ENCODE data around the gene ZNF205. TPM values are rescaled to one million over a fixed set of nuclear protein-coding genes. Genes with fewer than 3 reads are reported as not detected.

ZNF205 gene
- total and polyA plus RNA-seq, 2 of the 4 experiments (the other 2 are of a cell fraction): 8.2 to 12.7 TPM

- peak overlapping the region; percentile 93 for H2AFZ ChIP-seq (replicated peaks; ENCODE audit: low read length, poor library complexity)
- TF ChIP-seq POLR2A (IDR thresholded peaks at IDR 0.05; ENCODE audit: low read depth, low read length) (no peak), MXI1 (IDR thresholded peaks at IDR 0.05; ENCODE audit: borderline replicate concordance, low read depth, low read length) (no peak), MAFK (IDR thresholded peaks at IDR 0.05; ENCODE audit: low read depth, low read length) (no peak), RFX5 (IDR thresholded peaks at IDR 0.05; ENCODE audit: low read depth, low read length) (no peak), NFE2L2 (IDR thresholded peaks at IDR 0.05; ENCODE audit: low read depth, low read length) (no peak), CEBPB (IDR thresholded peaks at IDR 0.05; ENCODE audit: low read depth, low read length) (no peak), USF2 (IDR thresholded peaks at IDR 0.05; ENCODE audit: low read depth, low read length) (no peak), RAD21 (IDR thresholded peaks at IDR 0.05; ENCODE audit: low read length) (no peak), CHD1 (IDR thresholded peaks at IDR 0.05; ENCODE audit: low read depth, low read length) (no peak), CTCF (conservative IDR thresholded peaks at IDR 0.05; ENCODE audit: low read depth, low read length) (no peak), ELK1 (IDR thresholded peaks at IDR 0.05; ENCODE audit: borderline replicate concordance, low read depth, low read length) (no peak), MAZ (IDR thresholded peaks at IDR 0.05; ENCODE audit: borderline replicate concordance, low read depth, low read length) (no peak), SMC3 (IDR thresholded peaks at IDR 0.05; ENCODE audit: low read depth, low read length) (no peak), FOS (IDR thresholded peaks at IDR 0.05; ENCODE audit: low read depth, low read length) (no peak), RCOR1 (IDR thresholded peaks at IDR 0.05; ENCODE audit: insufficient replicate concordance, low read length) (no peak)
These were observed 642 bp downstream of the ZNF205 start for GRCh38 chr16:3112881-3113574.

More at GRCh38 chr16:3112881-3113574, 642 bp downstream of the ZNF205 start:
- in situ Hi-C loops (cut with MboI; ENCODE audit: low sequenced_read_pairs) (no loop called here), dilution Hi-C loops (cut with HindIII; ENCODE audit: low sequenced_read_pairs, unreplicated experiment) (no loop called here), intact Hi-C loops (cut with micrococcal nuclease) (no loop called here)
- Histone ChIP-seq H3K14ac (replicated peaks; ENCODE audit: low read depth, low read length) (peak overlapping the region; percentile 83), H2AK9ac (replicated peaks; ENCODE audit: low read depth, low read length, poor library complexity) (peak overlapping the region; percentile 97), H3K18ac (ENCODE audit: low read depth, low read length) (0 out of 2 replicates have a peak overlapping the region, but pooled peaks have one; percentile 16), H2AK5ac (ENCODE audit: low read depth, low read length) (peak overlapping the region; percentile 91), H3K9ac (ENCODE audit: low read depth, low read length) (peak overlapping the region; percentile 91), H3K4me1 (ENCODE audit: control insufficient read depth, insufficient read depth, low read length) (peaks cover 9% of the 10 kb centered on the region), H3K79me1 (ENCODE audit: low read depth in 1 of 2, low read length in 2 of 2) (peaks cover 27 to 34% of the 10 kb centered on the region in 2 experiments), H3K36me3 (ENCODE audit: control insufficient read depth, insufficient read depth, low read length) (peaks cover 19% of the 10 kb centered on the region), H3K27me3 (ENCODE audit: control insufficient read depth, insufficient read depth, low read length) (no peaks in the 10 kb centered on the region), H2BK20ac (ENCODE audit: low read depth, low read length) (no peak overlapping the region), H4K8ac (ENCODE audit: low read depth in 2 of 2, low read length in 2 of 2) (peak overlapping the region; percentile 89 to 93), H3K9me3 (ENCODE audit: control insufficient read depth, insufficient read depth, low read length) (no peaks in the 10 kb centered on the region), H3K4me3 (ENCODE audit: insufficient read depth, low read depth, low read length) (peak overlapping the region; percentile 88), H4K5ac (ENCODE audit: low read depth, low read length) (peak overlapping the region; percentile 82), H3K9me1 (ENCODE audit: insufficient read depth, low read length) (peaks cover 2% of the 10 kb centered on the region; the same call in 1 of the 2 replicates), H2BK15ac (ENCODE audit: low read depth, low read length) (no peak overlapping the region), H3K56ac (ENCODE audit: extremely low read depth, insufficient read depth, low read length) (peak overlapping the region; percentile 32; the same call in 1 of the 2 replicates), H3K23ac (ENCODE audit: low read depth, low read length) (peak overlapping the region; percentile 73), H3K4me2 (ENCODE audit: low read depth, low read length) (peak overlapping the region; percentile 95), H4K20me1 (ENCODE audit: insufficient read depth, low read length) (no peaks in the 10 kb centered on the region), H3K4ac (ENCODE audit: low read depth, low read length) (peak overlapping the region; percentile 73), H2BK5ac (ENCODE audit: low read depth, low read length, poor library complexity, severe bottlenecking) (peak overlapping the region; percentile 49), H3K27ac (ENCODE audit: insufficient read depth, low read length) (peak overlapping the region; percentile 79), H2BK120ac (ENCODE audit: low read depth, low read length) (no peak overlapping the region), H4K91ac (ENCODE audit: insufficient read depth, low read depth, low read length) (peak overlapping the region; percentile 33; the same call in 1 of the 2 replicates)
- no TSS peak for BruUV-seq (replicated peaks)
- ATAC-seq (ENCODE audit: low read depth) (peak; percentile 40), DNase-seq (peak; percentile 16)
- POLR2A ChIA-PET (ENCODE audit: unreplicated experiment): no interaction called here
- CTCF ChIA-PET: interaction anchor here (1.2 kb wide), 1 partner anchor 17 kb away, joined by 3 read pairs; no protein-coding TSS in a partner anchor
- WGBS, 2 experiments (ENCODE audit: extremely low coverage in 2 of 2, insufficient read length in 1 of 2): 6% methylated on average over 11 of the region's 19 CpGs; no CpG with 5 or more reads in 1 of the 2 experiments
